ENCODE measurements around the gene SLC38A11.
A peak's percentile ranks its signal among the peaks of the same experiment; 100 is the strongest.

SLC38A11 gene

GRCh38 chr2:164969909-164970690, 14.8 kb upstream of the SLC38A11 start:
- DNase-seq, result no peak

- DNase-seq, result peak; percentile 73
Measured at GRCh38 chr2:164967781-164968228, 12.5 kb upstream of the SLC38A11 start.

- DNase-seq, result no peak
Measured at GRCh38 chr2:164967361-164967760, 12.0 kb upstream of the SLC38A11 start.

GRCh38 chr2:164964700-164965099, 9.4 kb upstream of the SLC38A11 start:
- no peak for DNase-seq

GRCh38 chr2:164960159-164960558, 4.8 kb upstream of the SLC38A11 start:
- DNase-seq, result no peak

GRCh38 chr2:164954186-164954585, 1.1 kb downstream of the SLC38A11 start:
- DNase-seq, result no peak

GRCh38 chr2:164953279-164953678, 2.0 kb downstream of the SLC38A11 start:
- DNase-seq, result no peak

GRCh38 chr2:164952057-164952702, 3.1 kb downstream of the SLC38A11 start:
- DNase-seq, result no peak

GRCh38 chr2:164948540-164948939, 6.8 kb downstream of the SLC38A11 start:
- DNase-seq, result no peak

GRCh38 chr2:164947281-164947680, 8.0 kb downstream of the SLC38A11 start:
- DNase-seq, result no peak

GRCh38 chr2:164943289-164943688, 12.0 kb downstream of the SLC38A11 start:
- DNase-seq, result no peak

GRCh38 chr2:164937864-164938401, 17.4 kb downstream of the SLC38A11 start:
- no peak for DNase-seq

GRCh38 chr2:164935118-164936101, 19.9 kb downstream of the SLC38A11 start:
- no peak for DNase-seq

GRCh38 chr2:164934401-164935117, 20.8 kb downstream of the SLC38A11 start:
- no peak for DNase-seq

GRCh38 chr2:164933671-164934189, 21.6 kb downstream of the SLC38A11 start:
- DNase-seq, result no peak

GRCh38 chr2:164932377-164932776, 22.9 kb downstream of the SLC38A11 start:
- no peak for DNase-seq

- no peak for DNase-seq
Measured at GRCh38 chr2:164928101-164928673, 27.1 kb downstream of the SLC38A11 start.

GRCh38 chr2:164922134-164922533, 33.2 kb downstream of the SLC38A11 start:
- DNase-seq, result no peak

- peak; percentile 2 for DNase-seq
Measured at GRCh38 chr2:164920430-164920829, 34.9 kb downstream of the SLC38A11 start.

- no peak for DNase-seq
Measured at GRCh38 chr2:164917296-164917903, 37.9 kb downstream of the SLC38A11 start.

GRCh38 chr2:164915566-164915965, 39.8 kb downstream of the SLC38A11 start:
- DNase-seq, result no peak

Measured in T1000 (cell line).